ENCODE data around the gene POSTN. TPM values are rescaled to one million over a fixed set of nuclear protein-coding genes. Genes with fewer than 3 reads are reported as not detected.

The POSTN gene
- total and polyA plus RNA-seq, 2 of the 8 experiments (the other 6 are each of a cell fraction or from before 2014, with no cell fraction given) = 0.30 to 0.74 TPM

DNA sequence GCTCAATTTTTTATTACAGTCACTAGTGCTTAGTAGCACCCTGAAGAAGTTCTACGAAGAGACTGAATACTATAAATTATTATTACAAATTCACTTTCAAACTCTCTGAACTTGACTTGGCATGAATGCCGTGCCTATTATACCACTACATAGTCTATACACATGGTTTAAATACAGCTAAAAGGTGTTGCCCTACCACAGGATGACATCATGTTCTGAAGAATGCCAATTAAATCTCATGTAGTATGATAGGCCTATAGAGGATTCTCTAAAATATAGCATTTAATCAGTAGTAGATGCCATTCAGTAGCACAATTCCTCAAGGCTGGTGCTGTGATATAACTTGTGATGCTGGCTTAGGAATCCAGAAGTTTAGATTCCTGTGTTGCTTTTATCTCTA, 16.7 kb upstream of the POSTN start:
- H4K8ac ChIP-seq (ENCODE audit: extremely low read depth, insufficient read depth, low read length) = no peak overlapping the region
- H4K91ac ChIP-seq (replicated peaks; ENCODE audit: insufficient read length, low read length) = no peak overlapping the region
- H2BK12ac ChIP-seq (ENCODE audit: low read depth, low read length) = no peak overlapping the region
- no peak overlapping the region for H3K23ac ChIP-seq (ENCODE audit: insufficient read length)
- H2AFZ ChIP-seq (ENCODE audit: low read length) = no peak overlapping the region
- H3K4me3 ChIP-seq (ENCODE audit: extremely low read depth in 1 of 4, insufficient read depth in 2 of 4, low read depth in 3 of 4, low read length in 4 of 4) = no peak overlapping the region
- CTCF ChIA-PET (ENCODE audit: partially characterized antibody) = interaction anchor here (0.6 kb wide), 1 partner anchor 12 kb away, joined by 3 read pairs; no protein-coding TSS in a partner anchor
- H4K20me1 ChIP-seq (replicated peaks in 1 of 2; ENCODE audit: control insufficient read depth in 1 of 2, insufficient read depth in 2 of 2, low read length in 2 of 2) = no peaks in the 10 kb centered on the region
- H3K18ac ChIP-seq (ENCODE audit: extremely low read depth, low read length) = no peak overlapping the region
- H3K36me3 ChIP-seq (ENCODE audit: control insufficient read depth in 2 of 4, insufficient read depth in 4 of 4, low read length in 3 of 4) = no peaks in the 10 kb centered on the region
- H2BK120ac ChIP-seq (replicated peaks; ENCODE audit: low read depth, low read length) = no peak overlapping the region
- H3K79me2 ChIP-seq (ENCODE audit: control insufficient read depth in 1 of 2, insufficient read depth in 2 of 2, low read length in 2 of 2) = no peaks in the 10 kb centered on the region
- no peak overlapping the region for H3K4me2 ChIP-seq (ENCODE audit: insufficient read depth in 1 of 2, low read depth in 2 of 2, low read length in 2 of 2)
- H2BK20ac ChIP-seq (ENCODE audit: low read length) = no peak overlapping the region
- no peak overlapping the region for H3K56ac ChIP-seq (replicated peaks; ENCODE audit: insufficient read length, low read depth, low read length)
- no peaks in the 10 kb centered on the region for H3K79me1 ChIP-seq (ENCODE audit: low read depth, low read length)
- H2BK15ac ChIP-seq (ENCODE audit: low read length) = no peak overlapping the region
- no peak overlapping the region for H3K14ac ChIP-seq (ENCODE audit: insufficient read length)
- H3K4ac ChIP-seq (replicated peaks; ENCODE audit: insufficient read length, low read depth, low read length) = no peak overlapping the region
- no peaks in the 10 kb centered on the region for H3K9me3 ChIP-seq (ENCODE audit: insufficient read depth in 2 of 2, low read depth in 1 of 2, low read length in 1 of 2)
- H2AK5ac ChIP-seq (ENCODE audit: low read depth, low read length) = no peak overlapping the region
- POLR2A ChIA-PET (ENCODE audit: partially characterized antibody) = no interaction called here
- no peaks in the 10 kb centered on the region for H3K23me2 ChIP-seq (ENCODE audit: low read depth, low read length)
- no peak overlapping the region for H4K5ac ChIP-seq (ENCODE audit: insufficient read length, low read depth, low read length)
- H3K27me3 ChIP-seq (replicated peaks in 1 of 4; ENCODE audit: control insufficient read depth in 3 of 4, extremely low read depth in 1 of 4, insufficient read depth in 3 of 4, low read length in 3 of 4) = no peaks in the 10 kb centered on the region
- 88% methylated on average over 2 of the region's 2 CpGs; no CpG with 5 or more reads in 1 of the 2 experiments for WGBS, 2 experiments (ENCODE audit: extremely low coverage in 1 of 2, insufficient coverage in 1 of 2, insufficient read length in 1 of 2, insufficient replicate concordance in 2 of 2, low coverage in 1 of 2, low lambda C conversion rate in 2 of 2, missing lambda C conversion rate in 1 of 2)
- H3K9ac ChIP-seq (replicated peaks in 1 of 4; ENCODE audit: extremely low read depth in 1 of 4, low read depth in 3 of 4, low read length in 3 of 4) = no peak overlapping the region
- no peak overlapping the region for H2BK5ac ChIP-seq (ENCODE audit: low read depth, low read length)
- H3K4me1 ChIP-seq (replicated peaks in 1 of 4; ENCODE audit: control insufficient read depth in 3 of 4, insufficient read depth in 4 of 4, low read length in 3 of 4) = no peaks in the 10 kb centered on the region
- TF ChIP-seq CBX8 (IDR thresholded peaks at IDR 0.05; ENCODE audit: borderline replicate concordance, low read depth, low read length) (no peak), CHD2 (IDR thresholded peaks at IDR 0.05; ENCODE audit: low read length) (no peak), POLR2AphosphoS5 (IDR thresholded peaks at IDR 0.05; ENCODE audit: low read depth, low read length) (no peak), ASH2L (IDR thresholded peaks at IDR 0.05; ENCODE audit: low read length) (no peak), POU5F1 (IDR thresholded peaks at IDR 0.05; ENCODE audit: low read depth, low read length) (no peak), CTBP2 (IDR thresholded peaks at IDR 0.05; ENCODE audit: borderline replicate concordance, insufficient read depth, insufficient read length, low read length) (no peak), SRF (IDR thresholded peaks at IDR 0.05; ENCODE audit: low read depth, low read length) (no peak), SIN3A (conservative IDR thresholded peaks at IDR 0.05 in 1 of 2, IDR thresholded peaks at IDR 0.05 in 1 of 2; ENCODE audit: low read depth in 1 of 2, low read length in 2 of 2) (no peak), CBX5 (IDR thresholded peaks at IDR 0.05; ENCODE audit: low read depth, low read length) (no peak)
- H3K27ac ChIP-seq (ENCODE audit: low read depth, low read length) = no peak overlapping the region
- FAIRE-seq (no peak), DNase-seq (ENCODE audit: low read depth in 1 of 2, low spot score in 2 of 2) (no peak)

Measured in H1 (cell line).